ENCODE measurements around the gene FAM114A1.
A peak's percentile ranks its signal among the peaks of the same experiment; 100 is the strongest.

The FAM114A1 gene

DNA sequence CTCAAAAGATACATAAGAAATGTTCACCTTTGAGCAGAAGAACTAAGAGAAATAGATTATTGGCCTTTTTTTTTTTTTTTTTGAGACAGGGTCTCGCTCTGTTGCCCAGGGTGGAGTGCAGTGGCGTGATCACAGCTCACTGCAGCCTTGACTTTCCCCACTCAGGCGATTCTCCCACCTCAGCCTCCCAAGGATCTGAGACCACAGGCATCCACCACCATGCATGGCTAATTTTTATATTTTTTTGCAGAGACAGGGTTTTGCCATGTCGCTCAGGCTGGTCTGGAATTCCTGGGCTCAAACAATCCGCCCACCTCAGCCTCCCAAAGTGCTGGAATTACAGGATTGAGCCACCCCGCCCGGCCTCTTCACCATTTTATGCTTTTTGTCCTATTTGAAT is 8.1 kb upstream of the FAM114A1 start:
- no peak for DNase-seq (ENCODE audit: low spot score)

DNA sequence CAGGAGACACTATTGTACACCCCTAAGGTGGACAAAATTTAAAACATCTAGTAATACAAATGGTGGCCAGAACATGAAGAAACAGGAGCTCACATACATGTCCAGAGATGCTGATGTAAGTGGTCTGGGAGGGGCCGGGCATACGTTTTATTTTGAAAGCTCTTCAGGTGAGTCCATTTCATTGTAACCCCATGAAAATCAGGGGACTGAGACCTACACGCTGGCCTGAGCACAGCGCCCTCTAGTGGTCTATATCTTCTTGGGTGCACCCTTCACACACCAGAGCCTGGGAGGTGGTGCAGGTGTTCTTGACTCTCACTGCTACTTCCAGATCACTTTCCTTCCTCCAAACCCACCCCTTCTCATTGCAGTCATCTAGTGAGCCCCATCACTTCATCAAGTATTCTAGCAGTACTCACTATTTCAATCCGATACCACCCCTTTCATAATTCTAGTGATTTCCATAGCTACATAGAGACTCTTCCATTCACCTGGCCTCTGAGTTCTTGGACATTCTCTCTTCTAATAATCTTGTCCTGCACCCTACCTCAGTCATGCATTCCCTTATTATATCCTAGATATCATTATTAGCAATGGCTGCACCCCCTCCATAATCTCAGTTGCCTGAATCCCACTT is 6.7 kb upstream of the FAM114A1 start:
- peak; percentile 88 for DNase-seq (ENCODE audit: low spot score)

- no peak for DNase-seq (ENCODE audit: low spot score)
Measured at GRCh38 chr4:38861791-38862190, 5.8 kb upstream of the FAM114A1 start.

DNA sequence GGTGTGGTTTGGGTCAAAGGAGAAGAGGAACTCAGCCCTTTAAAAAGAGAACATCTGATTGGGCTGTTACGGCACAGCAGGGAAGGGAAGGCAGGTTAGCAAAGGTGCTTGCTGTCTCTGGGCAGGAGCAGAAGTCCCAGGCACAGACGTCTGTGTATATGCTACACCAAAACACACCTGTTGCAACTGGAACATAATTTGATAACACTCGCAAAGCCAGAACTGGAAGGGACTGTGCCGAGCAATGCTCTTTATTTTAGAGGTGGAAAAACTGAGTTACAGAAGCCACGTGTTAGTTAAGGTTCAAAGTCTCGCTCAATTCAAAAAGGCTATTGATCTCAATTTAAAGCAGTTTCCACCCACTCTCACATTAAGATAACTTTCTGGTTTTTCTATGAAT is 2.2 kb upstream of the FAM114A1 start:
- DNase-seq (ENCODE audit: low spot score) = no peak

DNA sequence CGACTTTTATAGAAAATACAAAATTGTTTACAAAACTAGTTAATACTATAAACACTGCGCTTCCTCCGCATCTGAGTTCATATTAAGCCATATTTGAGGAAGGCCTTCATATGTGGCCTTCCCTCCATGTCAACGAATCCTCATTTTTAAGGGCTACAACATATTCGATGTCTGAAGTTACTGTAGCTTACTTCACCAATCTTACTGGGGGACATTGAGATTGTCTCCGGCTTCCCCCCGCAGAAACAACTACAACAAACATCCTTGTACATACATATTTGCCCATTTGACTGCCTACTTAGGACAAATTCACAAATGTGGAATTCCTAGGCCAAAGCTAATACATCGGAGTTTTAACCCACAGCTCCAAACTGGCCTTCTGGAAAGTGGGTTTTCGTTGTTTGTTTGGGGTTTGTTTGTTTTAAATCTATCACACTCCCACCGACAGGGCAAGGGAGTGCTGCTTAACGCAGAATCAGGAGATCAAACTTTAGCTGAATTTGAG is 581 bp upstream of the FAM114A1 start:
- DNase-seq (ENCODE audit: low spot score) = no peak

DNA sequence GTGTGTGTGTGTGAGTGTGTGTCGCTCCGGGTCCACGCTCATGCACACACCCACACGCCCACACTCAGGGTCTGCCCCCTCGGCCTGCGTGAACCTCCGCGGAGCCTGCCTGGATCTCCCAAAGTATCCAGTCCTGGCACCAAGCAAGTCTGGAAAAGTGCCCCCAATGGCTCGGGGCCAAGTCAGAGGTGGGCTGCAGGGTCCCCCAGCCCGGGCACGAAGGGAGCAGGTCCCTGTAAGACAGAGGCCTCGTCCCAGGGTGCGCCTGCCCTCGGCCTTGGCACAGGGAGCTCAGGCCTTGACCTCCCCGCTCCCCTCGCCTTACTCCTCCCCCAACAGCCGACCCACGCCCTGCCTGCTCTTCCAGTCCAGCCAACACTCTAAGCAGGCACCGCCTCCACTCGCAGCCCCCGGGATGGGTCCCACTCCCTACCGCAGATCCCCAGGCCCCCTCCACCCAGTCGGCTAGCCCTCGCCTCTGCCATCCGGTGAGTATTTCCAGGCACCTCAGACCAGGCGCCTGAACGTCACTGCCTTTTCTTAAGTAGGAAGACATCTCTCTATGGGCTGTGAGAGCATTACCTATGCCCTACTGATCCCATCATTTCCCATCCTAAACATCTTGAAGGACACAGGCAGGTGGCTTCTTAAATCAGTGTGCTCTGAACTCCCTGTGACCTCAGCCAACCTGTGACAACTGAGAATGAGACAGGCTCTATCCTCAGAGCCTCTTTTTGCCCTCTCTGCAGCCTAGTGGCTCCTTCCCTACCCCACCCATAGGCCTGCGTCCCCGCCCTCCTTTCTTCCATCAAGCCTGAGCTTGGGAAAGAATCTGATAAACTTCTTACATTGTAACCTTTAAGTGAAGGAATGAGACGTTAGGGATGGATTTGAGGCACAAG is 704 bp downstream of the FAM114A1 start:
- DNase-seq (ENCODE audit: low spot score) = no peak

DNA sequence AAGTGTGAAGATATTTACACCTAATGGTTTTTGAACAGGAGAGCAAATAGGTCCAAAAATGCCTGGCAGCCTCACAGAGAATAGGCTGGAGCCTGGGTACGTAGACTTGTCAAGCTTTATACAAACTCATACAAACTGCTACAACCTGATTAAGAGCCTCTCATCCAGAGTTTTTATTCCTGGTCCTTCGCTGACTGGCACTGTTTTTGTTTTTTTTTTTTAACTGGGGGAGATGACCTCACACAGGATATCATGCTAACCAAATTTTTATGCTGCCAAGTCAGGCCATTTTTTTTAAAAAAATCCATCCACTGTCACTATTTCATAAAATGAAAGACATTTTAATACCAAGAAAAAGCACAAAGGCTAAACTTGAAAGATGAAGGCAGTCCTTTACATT is 1.9 kb downstream of the FAM114A1 start:
- DNase-seq (ENCODE audit: low spot score) = no peak

DNA sequence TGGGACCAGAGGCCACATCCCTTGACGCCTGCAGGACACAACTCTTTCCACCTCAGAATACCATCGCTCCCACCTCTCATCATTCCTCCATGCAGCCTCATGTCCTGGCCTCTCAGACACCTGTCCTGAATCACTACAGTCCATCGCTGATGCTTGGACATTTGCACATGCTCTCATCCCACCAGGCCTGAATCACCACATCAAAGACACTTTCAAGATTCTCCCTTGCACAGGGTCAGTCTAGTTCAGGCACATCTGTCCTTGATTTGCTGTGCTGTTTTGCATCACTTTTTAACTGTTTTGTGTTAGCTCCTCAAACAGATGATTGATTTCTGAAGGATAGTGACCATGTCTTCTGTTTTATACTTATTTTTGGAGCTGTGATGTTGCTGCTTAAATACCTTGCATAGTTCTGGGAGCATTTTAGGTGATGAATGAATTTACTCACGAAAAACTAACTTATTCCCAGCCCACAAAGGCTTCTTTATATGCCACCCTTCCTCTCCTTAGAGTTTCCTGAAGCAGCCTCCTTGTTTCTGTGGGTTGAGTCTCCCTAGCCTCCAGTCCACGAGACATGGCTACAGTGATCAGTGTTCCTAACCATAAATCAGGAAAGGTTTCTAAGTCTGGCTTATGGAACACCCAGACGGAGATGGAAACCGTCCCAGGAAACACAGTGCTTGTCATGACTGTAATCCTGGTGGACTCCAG is 2.6 kb downstream of the FAM114A1 start:
- DNase-seq (ENCODE audit: low spot score) = no peak

DNA sequence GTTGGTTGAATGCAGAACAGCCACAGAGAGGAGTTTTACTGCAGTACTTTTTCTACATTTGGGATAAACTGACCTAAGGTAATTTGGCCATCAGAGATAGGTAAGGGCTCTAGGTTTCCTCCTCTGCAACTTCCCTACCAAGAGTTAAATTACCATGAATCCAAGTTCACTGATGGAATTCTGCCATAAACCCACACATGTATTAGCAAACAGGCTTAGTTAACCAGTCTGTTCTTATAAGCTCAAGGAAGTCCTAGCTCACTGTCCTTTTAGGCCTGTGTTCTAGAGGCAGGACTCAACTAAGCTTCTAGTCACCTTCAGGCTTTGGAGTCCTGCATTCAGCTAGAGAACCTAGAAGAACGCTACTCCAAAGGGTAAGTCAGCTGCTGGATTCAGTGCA is 4.0 kb downstream of the FAM114A1 start:
- no peak for DNase-seq (ENCODE audit: low spot score)

DNA sequence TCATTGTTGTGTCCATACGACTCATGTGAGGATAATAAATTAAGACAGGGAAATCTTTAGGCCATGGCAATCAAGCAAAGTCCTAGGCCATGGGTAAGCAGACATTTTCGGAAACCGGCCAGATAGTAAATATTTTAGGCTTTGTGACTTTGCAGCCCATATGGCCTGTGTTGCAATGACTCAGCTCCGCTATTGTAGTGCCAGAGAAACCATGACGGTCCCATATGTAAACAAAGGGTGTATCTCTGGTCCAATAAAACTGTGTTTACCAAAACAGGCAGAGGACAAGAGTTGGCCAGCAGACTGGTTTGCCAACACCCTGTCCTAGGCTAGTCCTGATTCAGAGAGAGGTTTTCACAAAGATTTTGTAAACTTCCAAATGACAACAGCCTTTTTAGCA is 5.0 kb downstream of the FAM114A1 start:
- no peak for DNase-seq (ENCODE audit: low spot score)

GRCh38 chr4:38873290-38873944 is 5.8 kb downstream of the FAM114A1 start:
- DNase-seq (ENCODE audit: low spot score) = peak; percentile 39

GRCh38 chr4:38876636-38877035 is 9.0 kb downstream of the FAM114A1 start:
- DNase-seq (ENCODE audit: low spot score) = no peak

- DNase-seq (ENCODE audit: low spot score) = no peak
Measured at GRCh38 chr4:38884254-38884653, 16.6 kb downstream of the FAM114A1 start.

DNA sequence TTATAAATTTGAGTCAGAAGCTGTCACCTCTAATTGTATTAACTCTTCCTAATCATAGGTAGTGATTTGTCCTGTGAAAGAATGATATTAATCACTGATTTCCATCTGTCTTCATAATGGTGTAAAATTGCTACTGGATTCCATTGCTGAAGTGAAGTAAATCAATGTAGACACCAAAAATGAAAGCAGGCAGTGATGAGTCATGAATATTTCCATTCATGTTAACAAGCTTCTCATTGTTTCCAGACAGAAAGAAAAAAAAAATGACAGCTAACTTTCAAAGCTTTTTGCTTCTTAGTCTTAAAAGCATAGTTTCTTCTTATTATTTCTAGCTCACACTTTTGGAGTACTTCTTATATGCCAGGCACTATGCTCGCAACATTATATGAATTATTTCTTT is 21.5 kb downstream of the FAM114A1 start:
- no peak for DNase-seq (ENCODE audit: low spot score)

GRCh38 chr4:38891051-38891983 is 23.7 kb downstream of the FAM114A1 start:
- no peak for DNase-seq (ENCODE audit: low spot score)

DNA sequence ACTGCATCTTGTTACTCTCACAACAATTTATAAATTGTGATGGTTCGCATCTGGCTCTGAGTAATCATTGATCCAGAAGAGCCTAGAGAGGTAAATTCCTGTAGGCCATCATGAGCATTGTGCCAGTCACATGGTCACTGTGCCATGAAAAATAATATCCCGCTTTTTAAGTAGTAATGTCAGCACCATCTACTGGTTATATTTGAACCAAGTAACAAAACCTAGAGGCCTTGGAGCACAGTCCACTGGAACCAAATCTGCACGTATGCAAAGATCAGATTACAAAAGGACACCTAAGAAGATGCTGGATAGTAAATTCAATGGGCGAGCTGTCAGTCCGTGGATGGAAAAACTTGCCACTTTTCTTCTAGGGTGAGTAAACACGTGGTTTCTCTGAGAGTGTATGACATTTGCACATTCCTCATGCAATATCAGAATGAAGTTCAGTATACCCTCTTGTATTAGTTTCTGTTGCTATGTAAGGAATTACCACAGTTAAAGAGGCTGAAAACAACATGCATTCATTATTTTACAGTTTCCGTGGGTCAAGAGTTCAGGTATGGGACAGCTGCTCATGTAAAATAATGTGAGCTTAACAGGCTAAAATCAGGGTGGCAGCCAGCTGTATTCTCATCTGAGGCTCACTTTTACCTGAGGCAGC is 26.8 kb downstream of the FAM114A1 start:
- DNase-seq (ENCODE audit: low spot score) = no peak

- DNase-seq (ENCODE audit: low spot score) = no peak
Measured at GRCh38 chr4:38896940-38897339, 29.3 kb downstream of the FAM114A1 start.

GRCh38 chr4:38898245-38898644 is 30.6 kb downstream of the FAM114A1 start:
- no peak for DNase-seq (ENCODE audit: low spot score)

DNA sequence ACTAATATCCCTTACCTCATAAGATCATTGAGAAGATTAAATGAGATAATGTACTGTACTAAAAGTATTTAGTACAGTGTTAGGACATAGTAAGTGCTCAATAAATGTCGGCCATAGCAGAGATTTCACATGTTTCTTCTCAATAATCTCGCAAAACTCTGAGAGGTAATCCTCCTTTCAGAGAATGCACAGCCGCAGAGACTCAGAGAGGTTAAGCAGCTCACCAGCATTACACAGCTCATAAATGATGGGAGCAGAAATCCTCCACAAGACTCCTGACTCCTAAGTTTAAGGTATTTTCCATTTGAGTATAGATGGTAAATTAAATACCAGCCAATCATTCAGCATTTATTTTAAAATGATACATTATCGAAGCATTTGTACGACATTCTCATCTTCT is 34.6 kb downstream of the FAM114A1 start:
- DNase-seq (ENCODE audit: low spot score) = no peak

GRCh38 chr4:38902695-38903094 is 35.1 kb downstream of the FAM114A1 start:
- peak; percentile 72 for DNase-seq (ENCODE audit: low spot score)

Measured in NAMALWA (cell line).